GM19395 (cell line): Measurements from ENCODE around the gene FBXL17.

Experiments
- ATAC-seq: cut with Tn5 transposase; IDR thresholded peaks from one replicate; pipeline ENCODE4 v1.9.1; 2021; ENCODE audit warnings: mild to moderate bottlenecking, moderate library complexity; ENCODE audit not compliant: unreplicated experiment

FBXL17 gene

DNA sequence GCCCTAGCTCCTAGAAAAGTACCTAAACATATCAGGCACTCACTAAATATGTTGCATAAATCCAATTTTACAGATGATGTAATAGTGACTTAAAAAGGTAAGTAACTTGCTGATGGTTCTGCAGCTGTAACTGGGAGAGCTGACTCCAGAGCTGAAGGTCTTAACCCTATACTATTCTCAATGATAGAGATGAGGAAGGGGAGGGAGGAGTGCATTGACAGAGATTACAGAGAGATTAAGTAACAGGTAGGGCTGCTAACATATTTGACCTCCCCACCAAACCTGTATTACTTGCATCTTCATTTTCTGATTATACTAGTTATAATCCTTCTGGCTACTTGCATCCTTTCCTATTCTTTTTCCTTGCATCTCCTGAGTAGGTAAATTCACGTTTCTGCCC is 455.8 kb downstream of the FBXL17 start:
- ATAC-seq, result no peak

- no peak for ATAC-seq
These were observed 456.7 kb downstream of the FBXL17 start for GRCh38 chr5:107925200-107925599.

- peak; percentile 77 for ATAC-seq
These were observed 461.9 kb downstream of the FBXL17 start for GRCh38 chr5:107919969-107920368.

GRCh38 chr5:107919361-107919760 is 462.5 kb downstream of the FBXL17 start:
- ATAC-seq, result no peak

- ATAC-seq, result no peak
These were observed 463.9 kb downstream of the FBXL17 start for GRCh38 chr5:107917983-107918382.

DNA sequence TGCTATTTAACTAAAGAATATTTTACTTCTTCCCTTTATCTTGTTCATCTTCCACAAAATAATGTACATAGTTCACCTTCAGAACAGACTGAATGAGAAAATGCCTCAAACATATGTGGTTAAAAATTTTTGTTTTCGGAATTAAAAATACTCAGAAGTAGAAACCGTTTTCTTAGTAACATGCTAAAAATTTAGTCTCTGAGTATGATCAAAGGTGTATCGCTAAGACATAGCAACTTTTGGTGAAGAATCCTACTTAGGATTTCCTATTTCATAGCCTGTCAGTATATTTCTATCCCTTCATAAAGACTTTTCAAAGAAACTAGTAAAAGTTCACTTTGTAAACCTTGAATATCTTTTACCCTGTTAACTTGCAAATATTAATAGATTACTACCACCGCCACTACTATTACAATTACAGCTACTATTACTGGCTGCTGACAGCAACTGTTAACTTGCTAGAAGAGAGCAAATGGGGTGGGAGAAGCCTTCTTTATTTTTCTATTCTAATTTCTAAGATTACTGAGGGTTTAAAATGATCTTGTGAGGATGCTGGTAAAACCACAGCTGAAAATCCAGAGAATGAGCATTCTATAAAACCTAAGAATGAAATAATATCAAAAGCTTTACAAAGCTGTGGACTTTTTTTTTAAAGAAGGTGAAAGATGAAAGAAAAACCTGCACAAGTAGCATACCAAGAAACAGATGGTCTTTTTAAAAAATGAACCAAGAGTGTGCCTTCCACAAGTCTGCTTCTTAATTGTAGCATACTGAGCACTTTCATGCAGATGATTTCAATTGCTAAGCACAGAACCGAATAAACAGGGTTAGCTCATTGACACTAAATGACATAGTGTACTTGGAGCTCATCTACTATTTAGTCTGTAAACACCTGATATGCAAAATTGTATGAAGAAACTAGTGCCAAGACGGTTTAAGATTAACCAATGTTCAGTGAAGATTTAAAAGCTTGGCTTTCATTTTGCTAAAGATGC is 464.9 kb downstream of the FBXL17 start:
- no peak for ATAC-seq

GRCh38 chr5:107915176-107915812 is 466.6 kb downstream of the FBXL17 start:
- ATAC-seq, result no peak

DNA sequence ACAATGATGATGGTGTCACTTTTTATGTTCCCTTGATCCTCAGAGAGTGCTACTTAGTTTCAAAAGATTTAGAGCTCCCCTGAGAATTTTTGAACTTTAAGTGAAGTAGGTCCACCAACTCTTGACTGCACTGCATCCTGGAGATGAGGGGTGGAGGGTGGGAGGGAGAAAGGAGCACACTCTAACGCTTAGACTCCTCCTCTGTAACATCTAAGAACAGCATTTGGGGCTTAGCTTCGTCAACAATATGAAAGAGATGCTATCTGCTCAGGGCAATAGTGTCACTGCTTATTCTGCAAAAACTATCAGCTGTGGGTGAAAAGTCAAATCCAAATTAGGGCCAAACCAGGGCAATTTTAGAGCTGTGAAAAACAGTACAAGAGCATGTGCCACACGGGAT is 468.4 kb downstream of the FBXL17 start:
- no peak for ATAC-seq

DNA sequence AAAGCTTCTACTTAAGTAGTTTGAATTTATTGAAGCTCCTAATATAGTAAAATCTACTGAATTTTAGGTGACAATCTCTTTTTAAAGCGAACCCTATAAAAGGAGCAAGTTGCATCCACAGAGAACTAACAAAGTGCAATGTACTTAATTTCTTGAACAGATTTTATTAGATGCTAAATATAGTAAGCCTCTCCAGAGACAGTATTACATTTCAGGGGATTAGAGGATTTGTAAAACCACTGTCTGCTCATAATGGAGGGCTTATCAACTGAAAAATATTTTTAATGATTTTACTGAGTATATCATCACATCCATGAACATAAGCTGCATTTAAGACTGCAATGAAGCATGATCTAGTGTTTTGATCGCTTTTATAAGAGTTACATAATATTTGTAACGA is 481.2 kb downstream of the FBXL17 start:
- ATAC-seq, result no peak

DNA sequence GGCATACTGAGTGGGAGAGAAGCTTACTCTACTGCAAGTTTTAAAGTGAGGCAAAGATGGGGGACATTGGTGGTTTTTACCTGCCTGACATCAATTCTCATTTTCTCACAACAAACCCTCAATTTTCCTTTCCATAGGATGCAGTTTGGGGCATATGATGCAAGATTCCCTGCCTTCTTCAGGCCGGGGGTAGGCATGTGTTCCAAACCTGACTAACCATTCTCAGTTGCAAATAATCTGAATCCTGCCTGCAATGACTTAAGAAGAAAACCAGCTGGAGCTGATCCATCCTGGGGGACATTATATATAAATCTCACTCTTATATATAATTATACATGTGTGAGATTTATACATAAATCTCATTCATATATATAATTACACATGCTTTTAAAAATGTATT is 487.5 kb downstream of the FBXL17 start:
- no peak for ATAC-seq

DNA sequence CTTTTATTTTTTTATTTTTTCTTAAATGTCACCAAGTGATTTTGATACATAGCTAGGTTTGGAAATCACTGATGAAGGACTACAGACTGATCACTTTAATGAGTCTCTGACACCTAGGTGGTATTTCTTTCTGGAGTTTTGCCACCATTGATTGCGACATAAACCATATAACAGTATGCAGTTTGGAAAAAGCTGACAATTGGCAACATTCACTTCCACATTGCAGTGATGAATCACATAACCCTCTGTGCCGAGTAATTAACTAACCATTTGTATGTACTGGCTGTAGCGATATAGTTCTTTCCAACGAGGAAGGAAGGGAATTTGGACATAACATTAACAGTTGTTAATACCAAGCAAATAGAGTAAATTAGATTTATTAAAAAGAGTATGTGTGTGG is 488.3 kb downstream of the FBXL17 start:
- ATAC-seq, result no peak

DNA sequence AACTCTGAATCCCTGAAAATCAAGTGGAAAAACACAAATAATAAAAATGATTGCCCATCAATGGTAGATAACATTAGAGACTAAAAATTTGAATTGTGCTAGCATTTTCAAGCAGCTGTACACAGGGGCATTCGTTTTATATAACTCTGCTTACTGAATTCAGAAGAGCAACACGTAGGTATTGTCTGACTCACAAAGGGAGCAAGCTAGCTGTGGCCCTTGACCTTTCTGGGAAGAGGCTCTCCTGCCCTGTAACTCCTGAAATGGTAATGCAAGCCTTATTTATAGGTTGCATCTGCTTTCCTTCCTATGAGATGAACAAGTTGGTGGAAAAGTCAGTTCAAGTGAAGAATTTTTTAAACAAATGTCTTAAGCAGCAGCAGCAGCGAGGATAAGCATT is 492.5 kb downstream of the FBXL17 start:
- no peak for ATAC-seq

DNA sequence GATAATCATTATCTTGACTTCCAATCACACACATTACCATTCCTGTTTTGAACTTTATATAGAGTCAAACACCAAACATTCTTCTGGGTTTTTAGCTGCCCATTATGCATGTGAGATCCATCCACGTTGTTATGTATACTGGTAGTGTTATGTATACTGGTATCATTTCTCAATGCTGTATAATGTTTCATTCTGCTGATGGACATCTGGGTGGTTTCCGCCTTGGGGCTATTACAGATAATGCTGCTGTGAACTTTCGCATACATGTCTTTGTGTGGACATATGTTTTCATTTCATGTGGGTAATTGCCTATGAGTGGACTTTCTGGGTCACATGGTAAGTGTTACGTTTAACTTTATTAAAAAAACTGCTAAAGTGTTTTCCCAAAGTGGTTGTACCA is 493.4 kb downstream of the FBXL17 start:
- ATAC-seq, result no peak

DNA sequence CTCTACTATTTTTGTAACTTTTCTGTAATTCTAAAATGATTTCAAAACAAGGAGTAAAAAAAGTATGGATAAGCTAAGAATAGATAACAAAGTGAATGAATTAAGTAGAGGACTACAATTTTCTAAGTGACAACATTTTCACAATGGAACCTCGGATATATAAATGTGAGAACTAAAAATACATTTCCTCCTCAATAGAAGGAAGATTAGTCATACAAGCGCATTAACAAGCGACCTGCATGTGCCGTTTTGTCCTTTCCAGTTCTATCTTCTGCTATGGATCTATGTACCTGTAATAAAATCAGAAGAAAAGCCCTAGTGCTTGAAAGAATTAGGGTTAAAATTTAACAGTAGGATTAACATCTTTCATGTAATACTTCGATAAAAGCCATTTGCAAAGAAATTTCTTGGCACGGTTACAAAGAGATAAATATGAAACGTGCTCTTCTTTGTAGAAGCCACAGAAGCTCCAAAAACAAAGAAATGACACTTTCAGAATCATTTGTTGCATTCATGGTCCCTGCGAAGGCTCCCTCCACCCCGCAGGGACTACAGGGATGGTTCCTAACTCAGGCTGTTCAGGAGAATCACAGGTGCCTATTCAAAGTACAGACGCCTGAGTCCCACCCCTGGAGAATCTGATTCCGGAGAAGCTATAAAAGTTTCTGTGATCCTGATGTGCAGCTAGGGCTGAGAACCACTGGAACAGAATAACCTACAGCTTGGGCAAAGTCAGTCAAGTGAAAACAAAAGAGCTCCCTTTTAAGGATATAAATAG is 494.5 kb downstream of the FBXL17 start:
- ATAC-seq, result no peak

GRCh38 chr5:107885601-107886000 is 496.3 kb downstream of the FBXL17 start:
- ATAC-seq, result no peak

GRCh38 chr5:107884871-107885270 is 497.0 kb downstream of the FBXL17 start:
- ATAC-seq, result no peak

GRCh38 chr5:107878661-107879060 is 503.2 kb downstream of the FBXL17 start:
- no peak for ATAC-seq

- no peak for ATAC-seq
These were observed 505.0 kb downstream of the FBXL17 start for GRCh38 chr5:107876906-107877305.

- ATAC-seq, result no peak
These were observed 505.6 kb downstream of the FBXL17 start for GRCh38 chr5:107876261-107876660.

GRCh38 chr5:107875833-107876232 is 506.1 kb downstream of the FBXL17 start:
- ATAC-seq, result no peak

GRCh38 chr5:107874795-107875194 is 507.1 kb downstream of the FBXL17 start:
- no peak for ATAC-seq
